WTC11 (cell line): ENCODE results near the gene GPR162. TPM values are rescaled to one million over a fixed set of nuclear protein-coding genes. Genes with fewer than 3 reads are reported as not detected.

Source experiments
- AR ChIP-seq: fragments of 250-450 bp; sonication (Bioruptor Pico); IDR thresholded peaks from 2 replicates; pipeline ENCODE4 v1.9.0; 2021; ENCODE audit warnings: mild to moderate bottlenecking
- E2F1 ChIP-seq: sonication (generic); formaldehyde crosslinking; IDR thresholded peaks from 2 replicates; pipeline ENCODE4 v1.8.0; 2022; ENCODE audit warnings: mild to moderate bottlenecking, missing genetic modification reagents
- E2F4 ChIP-seq: sonication (generic); formaldehyde crosslinking; IDR thresholded peaks from 2 replicates; pipeline ENCODE4 v1.8.1; 2022; ENCODE audit warnings: low read depth, mild to moderate bottlenecking, moderate library complexity, missing genetic modification reagents, borderline replicate concordance
- ELF4 ChIP-seq: sonication (generic); formaldehyde crosslinking; IDR thresholded peaks from 2 replicates; pipeline ENCODE4 v1.8.1; 2022; ENCODE audit warnings: low read depth, mild to moderate bottlenecking, moderate library complexity, missing genetic modification reagents
- ERG ChIP-seq: fragments of 250-450 bp; sonication (Bioruptor Pico); IDR thresholded peaks from 2 replicates; pipeline ENCODE4 v1.8.0; 2021; ENCODE audit warnings: mild to moderate bottlenecking
- ESRRA ChIP-seq: sonication (generic); formaldehyde crosslinking; IDR thresholded peaks from 2 replicates; pipeline ENCODE4 v1.8.1; 2022; ENCODE audit warnings: mild to moderate bottlenecking, missing genetic modification reagents, borderline replicate concordance
- FOXJ3 ChIP-seq: sonication (generic); formaldehyde crosslinking; IDR thresholded peaks from 2 replicates; pipeline ENCODE4 v1.9.0; 2021; ENCODE audit warnings: missing genetic modification reagents, mild to moderate bottlenecking, borderline replicate concordance
- GRHL2 ChIP-seq: fragments of 250-450 bp; sonication (Bioruptor Pico); IDR thresholded peaks from 2 replicates; pipeline ENCODE4 v1.8.0; 2022; ENCODE audit warnings: mild to moderate bottlenecking, moderate library complexity; ENCODE audit not compliant: insufficient replicate concordance, severe bottlenecking
- GTF2I ChIP-seq: fragments of 250-450 bp; sonication (Bioruptor Pico); conservative IDR thresholded peaks from 2 replicates; pipeline ENCODE4 v1.4.0; 2021; ENCODE audit warnings: mild to moderate bottlenecking
- HMGA2 ChIP-seq: fragments of 250-450 bp; sonication (Bioruptor Pico); IDR thresholded peaks from 2 replicates; pipeline ENCODE4 v1.4.0; 2021; ENCODE audit warnings: mild to moderate bottlenecking, moderate library complexity
- NFE2L1 ChIP-seq: sonication (generic); formaldehyde crosslinking; IDR thresholded peaks from 2 replicates; pipeline ENCODE4 v1.8.1; 2023; ENCODE audit warnings: missing genetic modification reagents
- NR2C2 ChIP-seq: sonication (generic); formaldehyde crosslinking; IDR thresholded peaks from 2 replicates; pipeline ENCODE4 v1.8.0; 2022; ENCODE audit warnings: mild to moderate bottlenecking, missing genetic modification reagents
- OVOL2 ChIP-seq: fragments of 250-450 bp; sonication (Bioruptor Pico); IDR thresholded peaks from 2 replicates; pipeline ENCODE4 v1.9.0; 2021; ENCODE audit warnings: mild to moderate bottlenecking, borderline replicate concordance
- PRDM15 ChIP-seq: sonication (generic); formaldehyde crosslinking; IDR thresholded peaks from 2 replicates; pipeline ENCODE4 v1.8.0; 2022; ENCODE audit warnings: missing genetic modification reagents
- PRRX2 ChIP-seq: fragments of 250-450 bp; sonication (Bioruptor Pico); IDR thresholded peaks from 2 replicates; pipeline ENCODE4 v1.8.0; 2021; ENCODE audit warnings: mild to moderate bottlenecking
- RORB ChIP-seq: fragments of 250-450 bp; sonication (Bioruptor Pico); IDR thresholded peaks from 2 replicates; pipeline ENCODE4 v1.9.0; 2021; ENCODE audit warnings: mild to moderate bottlenecking
- TCF7 ChIP-seq: sonication (generic); formaldehyde crosslinking; IDR thresholded peaks from 2 replicates; pipeline ENCODE4 v1.8.0; 2022; ENCODE audit warnings: mild to moderate bottlenecking, low read depth, missing genetic modification reagents, moderate library complexity
- ZBTB21 ChIP-seq: sonication (generic); formaldehyde crosslinking; IDR thresholded peaks from 2 replicates; pipeline ENCODE4 v1.8.1; 2023; ENCODE audit warnings: mild to moderate bottlenecking, missing genetic modification reagents, borderline replicate concordance
- ZBTB43 ChIP-seq: sonication (generic); formaldehyde crosslinking; IDR thresholded peaks from 2 replicates; pipeline ENCODE4 v1.8.1; 2023; ENCODE audit warnings: mild to moderate bottlenecking, missing genetic modification reagents
- ZNF138 ChIP-seq: sonication (generic); formaldehyde crosslinking; conservative IDR thresholded peaks from 2 replicates; pipeline ENCODE4 v1.8.1; 2022; ENCODE audit warnings: mild to moderate bottlenecking, moderate library complexity, missing genetic modification reagents
- ZNF219 ChIP-seq: sonication (generic); formaldehyde crosslinking; IDR thresholded peaks from 2 replicates; pipeline ENCODE4 v1.8.0; 2023; ENCODE audit warnings: missing genetic modification reagents, mild to moderate bottlenecking, borderline replicate concordance
- ZNF232 ChIP-seq: sonication (generic); formaldehyde crosslinking; IDR thresholded peaks from 2 replicates; pipeline ENCODE4 v1.8.0; 2022; ENCODE audit warnings: mild to moderate bottlenecking, missing genetic modification reagents
- ZNF281 ChIP-seq: sonication (generic); formaldehyde crosslinking; IDR thresholded peaks from 2 replicates; pipeline ENCODE4 v1.8.0; 2023; ENCODE audit warnings: mild to moderate bottlenecking, missing genetic modification reagents
- ZNF396 ChIP-seq: fragments of 250-450 bp; sonication (Bioruptor Pico); IDR thresholded peaks from 2 replicates; pipeline ENCODE4 v1.8.0; 2021; ENCODE audit warnings: mild to moderate bottlenecking, moderate library complexity, borderline replicate concordance
- total RNA-seq: library from RNA; stranded (reverse); gene quantifications from 3 replicates; pipeline ENCODE4 v1.2.3, GENCODE V29; 2021

Gene GPR162
- total RNA-seq, 1 experiment from 2014 or later, result 7.3 TPM

GRCh38 chr12:6873094-6874014, 51.7 kb downstream of the GPR162 start, which contains the start of gene SPSB2 (continued):
- TF ChIP-seq ZNF232 (CRISPR knock-in tag) (peak; percentile 15; the same call in 1 of the 2 replicates), RORB (CRISPR knock-in tag) (no peak), NR2C2 (CRISPR knock-in tag) (no peak), E2F4 (no peak), ZBTB21 (CRISPR knock-in tag) (no peak), ZNF138 (CRISPR knock-in tag) (no peak), NFE2L1 (CRISPR knock-in tag) (no peak), ZBTB43 (CRISPR knock-in tag) (peak; percentile 31; the same call in 1 of the 2 replicates), PRRX2 (CRISPR knock-in tag) (no peak), HMGA2 (no peak), ZNF219 (CRISPR knock-in tag) (no peak), TCF7 (CRISPR knock-in tag) (no peak), PRDM15 (no peak; the same call in 1 of the 2 replicates), GRHL2 (CRISPR knock-in tag) (no peak), ZNF281 (no peak), ERG (CRISPR knock-in tag) (no peak), FOXJ3 (CRISPR knock-in tag) (no peak), OVOL2 (no peak), AR (CRISPR knock-in tag) (no peak), E2F1 (no peak), ZNF396 (no peak), ESRRA (CRISPR knock-in tag) (no peak), ELF4 (CRISPR knock-in tag) (no peak), GTF2I (CRISPR knock-in tag) (no peak)
